Activated T-cell treated with anti-CD3 and anti-CD28 coated beads, Interleukin-2, amount 50 U/mL, for 1 hour (primary cell): ENCODE data around the gene SUPT6H.
"Not testable (repeated sequence)": the region's sequence is repeated elsewhere in the genome, so short reads cannot be mapped to it uniquely, and the experiment has no call there.

ENCODE experiments used
- DNase-seq: peaks from one replicate; pipeline ENCODE4 v3.0.0-alpha.2; 2020

SUPT6H gene

DNA sequence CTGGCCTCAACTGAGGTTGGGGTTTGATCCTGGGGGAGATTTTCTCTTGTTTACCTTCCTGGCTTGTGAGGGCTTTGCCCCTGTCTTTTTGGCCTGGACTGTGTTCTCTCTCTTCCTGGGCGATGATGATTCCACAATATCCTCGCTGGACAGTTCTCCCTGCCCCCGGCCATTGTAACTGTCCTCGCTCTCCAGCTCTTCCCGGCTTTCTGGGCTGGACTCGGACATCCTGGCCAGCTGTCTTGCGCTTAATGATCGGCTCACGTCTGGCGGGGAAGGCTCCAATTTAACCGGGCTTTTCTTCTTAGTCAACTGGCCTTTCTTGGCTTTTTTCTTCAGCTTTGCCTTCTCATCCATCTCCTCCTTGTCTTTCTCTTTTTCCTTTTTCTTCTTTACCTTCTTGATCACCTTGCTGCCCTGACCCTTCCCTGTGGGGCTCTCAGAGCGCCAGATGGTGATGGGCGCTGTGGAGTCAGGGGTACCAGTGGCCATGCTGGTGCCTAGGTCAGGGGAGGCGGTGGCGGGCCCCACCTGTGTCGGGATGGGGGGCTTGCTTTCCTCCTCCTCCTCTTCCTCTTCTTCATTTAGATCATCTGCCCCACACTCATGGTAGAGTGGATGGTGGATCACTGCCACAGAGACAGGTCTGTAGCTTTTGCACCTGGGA lies 41.7 kb downstream of the SUPT6H start:
- no peak for DNase-seq

DNA sequence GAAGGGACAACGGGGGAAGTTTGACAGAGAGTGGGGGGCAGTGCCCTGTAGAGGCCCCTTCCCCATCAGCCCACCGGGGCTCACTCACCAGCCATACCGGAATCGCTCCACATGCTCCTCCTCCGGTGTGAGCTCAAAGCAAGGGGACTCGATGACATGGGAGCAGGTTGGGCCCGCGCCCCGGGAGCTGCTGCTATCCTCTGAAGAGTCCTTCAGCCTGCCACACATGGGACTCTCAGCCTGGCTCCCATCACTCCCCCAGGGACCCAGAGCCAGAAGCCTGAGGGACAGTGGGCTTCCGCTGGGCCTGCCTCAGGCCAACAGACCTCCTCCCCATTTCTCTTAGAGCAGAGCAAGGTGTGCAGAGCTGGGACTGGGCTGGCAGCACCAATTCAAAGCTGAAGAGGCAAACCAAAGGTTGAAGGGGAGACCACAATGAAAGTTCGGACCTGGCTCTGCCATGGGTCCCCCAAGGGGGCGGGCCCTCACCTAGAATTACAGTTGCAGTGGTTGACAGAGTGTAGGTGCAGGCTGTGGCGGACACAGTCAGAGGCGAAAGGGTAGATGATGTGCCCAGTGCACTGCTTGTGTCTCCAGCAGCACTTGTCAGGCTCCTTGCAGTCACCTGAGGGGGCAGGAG lies 42.3 kb downstream of the SUPT6H start:
- no peak for DNase-seq

- no peak for DNase-seq
Measured at GRCh38 chr17:28705074-28705659, 43.2 kb downstream of the SUPT6H start.

GRCh38 chr17:28705728-28706334 lies 43.8 kb downstream of the SUPT6H start:
- DNase-seq: no peak

DNA sequence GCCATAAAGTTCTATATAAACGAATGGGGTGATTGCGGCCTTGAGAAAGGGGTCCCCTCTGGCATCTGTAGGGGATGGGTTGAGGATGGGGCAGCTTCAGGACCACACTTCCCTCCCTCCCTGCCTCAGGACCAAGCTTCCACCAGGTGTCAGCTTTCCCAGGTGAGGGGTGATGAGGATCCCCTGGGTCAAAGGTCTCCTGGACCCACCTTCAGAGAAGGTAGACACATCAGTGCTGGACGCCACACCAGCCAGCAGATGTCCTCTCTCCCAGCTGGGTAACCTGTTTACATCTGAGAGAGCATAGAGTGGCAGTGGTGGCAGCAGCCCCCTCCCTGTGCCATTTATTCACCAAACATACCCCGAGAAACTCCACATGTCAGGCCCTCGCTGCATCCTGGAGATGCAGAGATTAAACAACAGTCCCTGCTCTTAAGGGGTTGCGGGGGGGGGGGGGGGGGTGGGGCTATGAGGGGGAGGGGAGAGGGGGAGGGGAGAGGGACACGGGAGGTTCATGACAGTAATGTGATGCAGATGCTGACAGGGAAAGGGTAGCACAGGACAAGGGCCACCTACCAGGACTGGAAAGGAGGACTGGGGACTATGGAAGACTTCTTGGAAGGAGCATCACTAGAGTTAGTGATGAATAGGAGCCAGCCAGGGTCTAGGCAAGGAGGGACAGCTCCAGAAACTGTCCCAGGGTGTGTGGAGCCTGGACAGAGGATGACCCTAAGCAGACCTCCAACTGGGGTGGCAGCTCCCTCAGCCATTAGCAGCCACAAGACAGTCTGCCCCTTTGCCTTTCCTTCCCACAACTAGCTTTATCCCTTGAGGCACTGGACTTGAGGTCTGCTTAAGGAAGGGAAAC lies 44.7 kb downstream of the SUPT6H start:
- no peak for DNase-seq

DNA sequence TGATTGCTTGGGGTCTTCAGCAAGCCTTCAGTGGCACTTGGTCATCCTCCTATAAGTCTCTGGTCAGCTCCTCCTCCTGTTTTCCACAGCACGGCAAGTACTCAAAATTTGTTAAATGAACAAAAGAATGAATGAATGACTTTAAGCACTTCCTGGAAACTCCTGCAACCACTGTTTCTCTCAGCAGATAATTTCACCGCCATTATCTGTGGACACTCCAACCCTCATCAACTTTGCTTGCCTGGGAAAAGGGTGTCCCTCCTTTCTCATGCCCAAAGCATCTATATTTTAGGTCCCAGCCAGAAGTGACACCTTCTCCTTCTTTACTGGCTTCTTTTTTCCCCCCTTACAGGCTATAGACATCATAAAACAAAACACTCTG lies 45.3 kb downstream of the SUPT6H start:
- no peak for DNase-seq

DNA sequence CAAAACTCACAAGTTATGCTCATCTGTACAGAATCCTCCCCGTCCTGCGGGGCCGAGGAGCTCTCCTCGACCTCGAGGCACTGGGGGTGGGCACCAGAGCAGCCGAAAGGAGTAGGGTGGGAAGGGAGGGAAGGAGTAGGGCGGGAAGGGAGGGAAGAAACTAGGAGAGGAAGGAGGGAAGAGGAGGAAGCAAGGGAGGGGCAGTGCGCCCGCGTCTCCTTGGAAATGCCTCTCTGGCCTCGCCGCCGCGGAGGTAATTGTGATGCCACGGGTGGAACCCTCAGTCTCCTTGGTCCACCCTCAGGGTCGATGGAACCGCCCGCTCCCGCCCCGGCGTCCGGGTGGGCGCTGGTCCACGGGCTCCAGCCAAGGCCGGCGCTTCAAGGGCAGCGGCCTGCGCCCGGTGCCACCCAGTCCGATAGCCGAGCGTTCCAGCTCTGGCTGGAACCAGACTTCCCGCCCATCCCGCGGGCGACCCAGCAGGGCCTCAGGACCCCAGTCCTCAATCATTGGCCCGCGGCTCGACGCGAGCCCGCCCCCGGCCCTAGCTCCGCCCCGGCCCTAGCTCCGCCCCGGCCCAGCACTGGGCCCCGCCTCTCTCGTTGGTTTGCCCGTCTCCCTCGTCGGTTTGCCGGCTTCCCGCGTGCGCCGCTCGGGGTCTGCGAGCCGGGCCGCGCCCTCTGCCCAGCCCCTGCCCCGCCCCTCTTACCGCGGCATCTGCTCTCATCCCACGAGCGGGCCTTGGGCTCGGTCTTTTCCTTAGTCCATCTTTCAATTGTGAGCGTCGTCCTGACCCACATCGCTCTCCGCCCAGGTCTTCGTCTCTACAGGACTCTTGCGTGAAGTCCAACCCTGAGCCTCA lies 49.1 kb downstream of the SUPT6H start:
- peak; percentile 90 for DNase-seq

GRCh38 chr17:28711723-28712031 lies 49.7 kb downstream of the SUPT6H start, which contains the start of gene PROCA1:
Gene PROCA1, minus strand, starts transcription at chr17:28711888. Its CDS starts 228 bp downstream, at chr17:28711660.
- DNase-seq: no peak

DNA sequence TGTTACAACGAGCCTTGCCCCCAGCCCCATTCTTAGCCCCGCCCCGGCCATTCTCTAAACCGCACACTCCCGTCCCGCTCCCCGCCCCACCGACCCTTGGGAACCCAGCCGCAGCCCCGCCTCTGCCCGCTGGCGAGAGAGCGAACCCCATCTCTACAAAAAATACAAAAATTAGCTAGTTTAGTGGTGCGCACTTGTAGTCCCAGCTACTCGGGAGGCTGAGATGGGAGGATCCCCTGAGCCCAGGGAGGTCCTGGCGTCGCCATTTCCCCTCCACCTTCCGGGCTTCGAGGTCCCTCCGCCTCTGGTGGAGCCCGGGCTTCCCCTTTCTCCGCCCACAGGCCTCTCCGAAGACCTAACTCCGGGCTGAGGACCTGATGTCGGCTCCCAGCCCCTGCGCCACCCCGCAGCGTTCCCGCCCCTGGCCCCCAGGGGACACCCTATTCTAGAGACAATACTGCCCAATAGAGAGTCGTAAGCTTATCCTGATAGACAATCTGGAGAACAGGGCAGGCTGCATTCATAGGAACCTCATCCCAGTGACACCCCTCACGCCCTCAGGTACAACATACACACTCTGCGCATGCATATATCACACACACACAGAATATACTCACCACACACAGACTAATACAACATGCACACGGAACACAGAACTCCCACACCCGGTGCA lies 50.2 kb downstream of the SUPT6H start:
- peak; percentile 63 for DNase-seq

GRCh38 chr17:28712705-28713415 lies 50.9 kb downstream of the SUPT6H start:
- DNase-seq: no peak

GRCh38 chr17:28714281-28714680 lies 52.3 kb downstream of the SUPT6H start:
- no peak for DNase-seq

GRCh38 chr17:28715217-28715616 lies 53.2 kb downstream of the SUPT6H start:
- no peak for DNase-seq

- DNase-seq: no peak
Measured at GRCh38 chr17:28716740-28717577, 55.0 kb downstream of the SUPT6H start.

DNA sequence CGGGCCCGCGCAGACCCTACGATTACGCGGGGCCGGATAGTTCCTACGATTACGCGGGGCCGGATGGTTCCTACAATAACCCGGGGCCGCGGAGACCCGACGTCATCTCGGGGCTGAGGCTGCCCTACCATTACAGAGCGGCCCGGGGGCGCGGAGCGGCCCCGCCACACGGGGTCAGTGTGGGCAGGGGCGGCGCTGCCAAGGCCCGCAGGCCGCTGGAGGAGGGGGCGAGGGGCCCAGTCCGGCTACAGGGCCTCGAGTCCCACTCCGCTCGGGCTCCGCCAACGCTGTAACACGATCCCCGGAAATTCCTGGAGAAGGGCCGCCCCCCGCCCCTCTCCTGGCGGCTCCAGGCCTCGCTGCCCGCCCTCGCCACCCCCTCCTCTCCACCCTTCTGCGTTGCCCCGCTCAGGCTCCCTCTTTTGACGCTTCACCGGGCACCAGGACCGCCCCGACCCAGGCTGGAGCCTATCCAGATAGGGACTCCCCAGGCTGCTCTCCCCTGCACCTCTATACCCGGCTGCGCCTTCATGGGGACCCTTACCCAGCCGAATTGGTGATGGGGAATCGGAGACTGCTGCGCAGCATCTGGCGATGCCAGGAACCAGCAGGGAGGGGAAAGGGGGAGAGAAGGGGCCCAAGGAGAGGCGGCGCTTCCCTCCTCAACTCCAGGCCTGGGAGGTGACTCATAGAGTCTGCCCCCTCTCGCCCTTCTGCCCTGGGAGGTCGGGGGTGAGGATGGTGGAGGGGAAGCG lies 55.8 kb downstream of the SUPT6H start, which contains the start of gene RAB34:
RAB34 (minus strand) TSS at position 291 of the 755 bp plus-strand sequence. CDS start 602 bp downstream, outside the sequence.
- DNase-seq: peak; percentile 35

DNA sequence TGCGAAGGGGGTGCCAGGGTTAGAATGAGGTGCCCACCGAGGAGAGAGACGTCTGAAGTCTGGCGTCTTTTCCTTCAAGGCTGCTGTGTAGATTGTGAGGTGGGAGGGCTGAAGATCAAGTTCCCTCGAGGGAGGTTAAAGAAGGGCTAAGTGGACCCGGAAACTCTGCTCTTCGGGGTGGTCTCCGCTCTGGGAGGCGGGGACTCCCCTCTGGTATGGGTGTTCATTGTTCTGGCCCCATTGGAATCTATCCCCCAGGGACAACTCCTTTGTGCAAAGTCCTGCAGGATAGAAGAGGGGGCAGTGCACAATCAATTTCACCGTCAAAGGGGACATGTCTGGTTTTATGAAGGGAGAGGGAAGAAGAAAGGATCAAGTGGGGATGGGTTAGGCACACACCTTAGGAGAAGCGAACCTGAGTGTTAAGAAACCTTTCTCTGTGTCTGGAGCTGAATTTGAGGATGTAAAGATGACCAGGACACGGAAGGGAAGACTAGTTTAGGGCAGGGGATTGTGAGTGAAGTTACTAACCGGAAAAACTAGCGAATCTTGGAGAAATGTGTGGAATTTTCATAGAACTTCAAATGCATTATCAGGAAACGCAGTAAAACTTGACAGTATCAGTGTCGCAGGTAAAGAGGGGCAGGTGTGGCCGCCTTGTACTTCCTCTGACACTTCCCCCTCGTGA lies 56.5 kb downstream of the SUPT6H start:
- no peak for DNase-seq

- no peak for DNase-seq
Measured at GRCh38 chr17:28719021-28719433, 57.0 kb downstream of the SUPT6H start.

- no peak for DNase-seq
Measured at GRCh38 chr17:28720247-28720996, 58.4 kb downstream of the SUPT6H start.

DNA sequence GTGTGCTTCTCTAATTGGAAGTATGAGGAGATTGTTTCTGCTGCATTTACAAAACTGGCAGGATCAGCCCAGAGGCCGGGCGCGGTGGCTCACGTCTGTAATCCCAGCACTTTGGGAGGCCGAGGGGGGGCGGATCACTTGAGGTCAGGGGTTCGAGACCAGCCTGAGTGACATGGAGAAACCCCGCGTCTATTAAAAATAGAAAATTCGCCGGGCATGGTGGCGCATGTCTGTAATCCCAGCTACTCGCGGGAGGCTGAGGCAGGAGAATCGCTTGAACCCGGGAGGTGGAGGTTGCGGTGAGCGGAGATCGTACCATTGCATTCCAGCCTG lies 59.0 kb downstream of the SUPT6H start:
- not testable (repeated sequence) for DNase-seq
